ENCODE results near the gene DZIP1L.

The DZIP1L gene

DNA sequence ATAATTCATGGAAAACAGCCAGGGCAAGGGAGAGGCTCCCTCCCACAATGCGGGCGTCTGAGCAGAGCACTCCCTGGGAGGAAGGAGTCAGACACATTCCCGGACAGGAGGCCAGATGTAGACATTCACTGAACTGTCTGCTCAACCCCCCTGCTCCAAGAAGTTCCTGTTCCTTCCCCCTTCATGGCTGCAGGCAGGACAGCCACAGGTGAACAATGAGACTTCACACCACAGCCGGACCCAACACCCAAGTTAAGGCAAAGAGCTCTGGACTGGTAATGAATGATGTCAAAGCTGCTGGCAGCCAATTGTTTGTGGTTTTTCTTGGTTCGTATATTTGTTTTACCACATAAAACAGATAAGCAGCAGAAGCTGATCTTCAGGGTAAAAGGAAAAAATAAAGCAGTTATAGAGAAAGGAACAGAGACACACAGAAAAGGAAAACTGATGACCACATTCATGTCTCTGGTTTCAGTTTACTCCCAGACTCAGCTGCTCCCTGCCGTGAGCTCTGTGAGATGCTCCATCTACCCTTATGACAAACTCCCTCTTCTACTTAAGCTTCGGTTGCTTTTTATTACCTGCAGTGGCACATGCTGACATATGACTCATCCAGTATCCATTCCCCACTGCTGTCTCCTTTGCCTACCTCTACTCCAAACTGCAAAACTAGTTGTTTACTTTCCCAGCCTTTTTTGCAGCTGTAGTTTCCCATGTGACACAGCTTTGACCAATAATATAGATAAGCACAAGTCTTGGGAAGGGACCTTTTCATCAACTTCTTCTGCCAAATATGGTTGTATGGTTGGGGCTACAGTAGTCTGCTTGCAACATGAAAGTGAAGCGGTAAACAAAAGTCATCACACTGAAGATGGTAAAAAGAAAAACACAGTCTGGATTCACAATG is 33.1 kb downstream of the DZIP1L start:
- peak; percentile 95 for DNase-seq (ENCODE audit: low read depth)
- H3K4me3 ChIP-seq (replicated peaks; ENCODE audit: low read depth, low read length), result peak overlapping the region; percentile 46
- TF ChIP-seq, protein P1, sequence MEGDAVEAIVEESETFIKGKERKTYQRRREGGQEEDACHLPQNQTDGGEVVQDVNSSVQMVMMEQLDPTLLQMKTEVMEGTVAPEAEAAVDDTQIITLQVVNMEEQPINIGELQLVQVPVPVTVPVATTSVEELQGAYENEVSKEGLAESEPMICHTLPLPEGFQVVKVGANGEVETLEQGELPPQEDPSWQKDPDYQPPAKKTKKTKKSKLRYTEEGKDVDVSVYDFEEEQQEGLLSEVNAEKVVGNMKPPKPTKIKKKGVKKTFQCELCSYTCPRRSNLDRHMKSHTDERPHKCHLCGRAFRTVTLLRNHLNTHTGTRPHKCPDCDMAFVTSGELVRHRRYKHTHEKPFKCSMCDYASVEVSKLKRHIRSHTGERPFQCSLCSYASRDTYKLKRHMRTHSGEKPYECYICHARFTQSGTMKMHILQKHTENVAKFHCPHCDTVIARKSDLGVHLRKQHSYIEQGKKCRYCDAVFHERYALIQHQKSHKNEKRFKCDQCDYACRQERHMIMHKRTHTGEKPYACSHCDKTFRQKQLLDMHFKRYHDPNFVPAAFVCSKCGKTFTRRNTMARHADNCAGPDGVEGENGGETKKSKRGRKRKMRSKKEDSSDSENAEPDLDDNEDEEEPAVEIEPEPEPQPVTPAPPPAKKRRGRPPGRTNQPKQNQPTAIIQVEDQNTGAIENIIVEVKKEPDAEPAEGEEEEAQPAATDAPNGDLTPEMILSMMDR (IDR thresholded peaks at IDR 0.05; ENCODE audit: low read length, missing control alignments), result no peak

DNA sequence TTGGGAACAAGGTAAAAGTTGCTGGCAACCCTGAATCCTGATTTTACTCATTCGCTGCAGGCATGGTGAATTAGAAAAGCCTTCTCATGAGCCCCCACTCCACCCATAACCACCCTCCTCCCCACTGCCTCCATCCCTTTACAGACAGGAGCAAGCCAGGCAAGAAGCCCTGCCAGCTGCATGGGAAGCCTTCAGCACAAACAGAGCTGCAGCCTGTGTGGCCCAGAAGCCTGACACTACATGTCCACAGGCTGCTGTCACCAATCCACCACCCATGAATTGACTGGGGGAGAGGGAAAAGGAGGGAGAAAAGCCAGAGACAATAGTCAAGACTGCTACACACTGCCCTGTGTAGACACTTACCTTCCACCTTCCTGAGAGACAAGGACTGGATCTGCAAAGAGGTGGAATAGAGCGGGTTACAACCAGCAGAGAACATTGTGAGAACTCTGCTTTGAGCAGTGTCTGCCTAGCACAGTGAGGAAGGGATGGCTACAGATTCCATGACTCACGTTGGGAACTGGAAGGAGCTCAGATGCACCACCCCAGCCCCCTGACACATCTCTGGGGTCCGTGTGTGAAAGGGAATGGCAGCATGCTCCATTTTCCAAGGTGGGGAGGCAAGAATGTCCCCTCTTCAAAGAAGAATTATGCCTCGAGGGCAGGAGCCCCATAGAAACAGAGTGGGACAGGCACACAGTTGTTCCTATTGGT is 33.9 kb downstream of the DZIP1L start:
- DNase-seq (ENCODE audit: low read depth), result peak; percentile 73
- H3K4me3 ChIP-seq (replicated peaks; ENCODE audit: low read depth, low read length), result peak overlapping the region; percentile 46
- TF ChIP-seq, protein P1 (IDR thresholded peaks at IDR 0.05; ENCODE audit: low read length, missing control alignments), result no peak

DNA sequence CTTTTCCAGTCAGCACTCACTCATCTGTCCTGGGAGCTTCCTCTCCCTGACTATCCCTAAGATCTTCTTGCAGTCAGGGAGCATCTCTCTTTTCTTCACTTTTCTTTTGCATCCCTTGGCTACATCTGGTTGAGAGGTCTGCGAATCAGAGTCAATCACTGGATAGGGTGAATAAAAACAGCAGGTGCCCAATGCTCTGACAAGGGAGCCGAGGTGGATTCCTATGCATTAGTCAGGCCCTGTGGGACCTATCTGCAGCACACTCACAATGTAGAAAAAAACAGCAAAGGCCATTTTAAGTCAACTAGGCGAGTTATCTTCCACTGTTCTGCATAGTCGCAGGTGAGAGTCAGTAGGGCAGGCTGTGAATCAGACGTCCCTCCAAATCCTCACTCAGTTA is 35.5 kb downstream of the DZIP1L start:
- TF ChIP-seq, protein P1 (IDR thresholded peaks at IDR 0.05; ENCODE audit: low read length, missing control alignments), result no peak
- no peak for DNase-seq (ENCODE audit: low read depth)
- no peak overlapping the region for H3K4me3 ChIP-seq (replicated peaks; ENCODE audit: low read depth, low read length)

DNA sequence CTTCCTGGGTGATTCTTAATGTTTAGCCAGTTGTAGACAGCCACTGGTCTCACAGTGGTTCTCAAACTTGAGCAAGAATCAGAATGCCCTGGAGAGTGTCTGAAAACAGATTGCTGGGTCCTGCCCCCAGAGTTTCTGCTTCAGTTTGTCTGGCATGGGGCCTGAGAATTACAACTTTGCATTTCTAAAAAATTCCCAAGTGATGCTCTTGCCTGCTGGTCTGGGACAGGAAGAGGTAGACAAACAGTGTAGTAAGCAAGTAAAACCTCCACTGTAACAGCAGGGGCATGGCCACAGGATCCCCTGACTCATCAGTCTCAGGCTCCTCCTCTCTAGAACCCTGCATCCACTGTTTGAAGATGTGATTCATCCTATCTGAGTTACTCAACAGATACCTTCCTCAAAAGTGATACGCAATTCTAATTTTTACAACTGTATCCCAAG is 36.5 kb downstream of the DZIP1L start:
- DNase-seq (ENCODE audit: low read depth), result peak; percentile 96
- TF ChIP-seq, protein P1 (IDR thresholded peaks at IDR 0.05; ENCODE audit: low read length, missing control alignments), result no peak
- no peak overlapping the region for H3K4me3 ChIP-seq (replicated peaks; ENCODE audit: low read depth, low read length)

DNA sequence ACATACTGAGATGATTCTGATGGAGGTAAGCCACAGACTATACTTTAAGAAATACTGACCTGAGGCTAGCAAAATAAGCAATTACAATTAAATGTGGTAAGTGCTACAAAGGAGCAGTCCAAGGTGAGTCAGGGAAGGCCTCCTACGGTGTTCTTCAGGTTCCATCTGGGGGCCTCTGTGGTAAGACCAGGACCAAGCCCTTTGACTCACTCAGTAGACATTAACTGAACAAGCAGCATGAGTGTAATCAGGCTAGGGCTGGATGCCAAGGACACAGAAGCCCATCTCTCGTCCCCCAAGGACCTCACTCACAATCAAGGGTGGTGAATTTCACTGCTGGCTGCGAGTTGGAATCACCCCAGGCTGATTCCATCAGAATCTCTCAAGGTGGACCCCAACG is 37.3 kb downstream of the DZIP1L start:
- no peak overlapping the region for H3K4me3 ChIP-seq (replicated peaks; ENCODE audit: low read depth, low read length)
- TF ChIP-seq, protein P1 (IDR thresholded peaks at IDR 0.05; ENCODE audit: low read length, missing control alignments), result no peak
- peak; percentile 20 for DNase-seq (ENCODE audit: low read depth)

DNA sequence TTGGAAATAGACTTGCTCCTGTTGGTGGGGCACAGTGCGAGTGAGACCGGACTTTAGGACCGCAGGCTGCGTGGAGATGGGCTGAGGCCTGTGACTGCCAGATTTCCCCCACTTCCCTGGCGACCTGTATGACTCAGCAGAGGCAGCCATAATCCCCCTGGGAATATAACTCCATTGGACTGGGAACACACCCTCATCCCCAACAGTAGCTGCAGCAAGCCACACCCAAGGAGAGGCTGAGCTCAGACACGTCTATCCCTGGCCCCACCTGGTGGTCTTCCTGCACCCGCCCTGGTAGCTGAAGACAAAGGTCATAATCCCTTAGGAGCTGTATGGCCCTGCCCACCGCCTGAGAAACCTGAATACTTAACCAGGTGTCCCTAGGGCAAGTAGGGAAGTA is 42.6 kb downstream of the DZIP1L start:
- TF ChIP-seq, protein P1 (IDR thresholded peaks at IDR 0.05; ENCODE audit: low read length, missing control alignments), result no peak
- DNase-seq (ENCODE audit: low read depth), result no peak
- no peak overlapping the region for H3K4me3 ChIP-seq (replicated peaks; ENCODE audit: low read depth, low read length)

Data from fibroblast of pulmonary artery (primary cell).